Panc1 (cell line): ENCODE data around the gene ATRAID. TPM values are rescaled to one million over a fixed set of nuclear protein-coding genes. Genes with fewer than 3 reads are reported as not detected.

ENCODE experiments used
- ATAC-seq: fragments of 200-7000 bp; cut with Tn5 transposase; 2 replicates; pipeline ENCODE4 v1.9.1; 2020; ENCODE audit warnings: mild to moderate bottlenecking, moderate library complexity
- BruUV-seq: library from RNA; stranded (reverse); fragments of 400-500 nt; replicated peaks from 2 replicates; lab custom pipeline; 2021; lab: Mats Ljungman, UMichigan
- CTCF ChIA-PET: fragments of 300-600 bp; sonication (Branson Sonifier 250); formaldehyde crosslinking; loops from one replicate; lab custom pipeline; 2022; ENCODE audit warnings: antibody characterized with exemption; lab: Charles Lee
- POLR2A ChIA-PET: fragments of 300-600 bp; sonication (Branson Sonifier 250); formaldehyde crosslinking; loops from one replicate; lab custom pipeline; 2022; ENCODE audit warnings: antibody characterized with exemption; lab: Charles Lee
- DNase-seq: peaks from one replicate; pipeline ENCODE4 v3.0.0-alpha.2; 2010; ENCODE audit warnings: low read depth, low spot score
- H3K27ac ChIP-seq: 2 replicates; pipeline ENCODE4 v1.5.1; 2011; ENCODE audit warnings: mild to moderate bottlenecking, low read length, inconsistent platforms
- H3K27me3 ChIP-seq: fragments of 200-500 bp; sonication (Bioruptor generic); 2 replicates; pipeline ENCODE4 v1.6.0; 2014; ENCODE audit warnings: low read length, inconsistent platforms; ENCODE audit not compliant: control insufficient read depth, insufficient read depth
- H3K36me3 ChIP-seq: fragments of 200-500 bp; sonication (Bioruptor generic); 2 replicates; pipeline ENCODE4 v1.5.1; 2014; ENCODE audit warnings: inconsistent platforms, mild to moderate bottlenecking, low read length, moderate library complexity; ENCODE audit not compliant: control insufficient read depth, insufficient read depth
- H3K4me1 ChIP-seq: 2 replicates; pipeline ENCODE4 v1.5.1; 2011; ENCODE audit warnings: inconsistent platforms, mild to moderate bottlenecking, low read length, moderate library complexity; ENCODE audit not compliant: control insufficient read depth, insufficient read depth
- H3K4me3 ChIP-seq, 2 experiments: 2 replicates each; pipeline ENCODE4 v1.5.1; 2011 to 2012; ENCODE audit warnings: low read depth in 2 of 2, low read length in 2 of 2, mild to moderate bottlenecking in 2 of 2, inconsistent platforms in 1 of 2, moderate library complexity in 1 of 2
- H3K9me3 ChIP-seq: fragments of 200-500 bp; sonication (Bioruptor generic); 2 replicates; pipeline ENCODE4 v1.5.1; 2014; ENCODE audit warnings: low read depth, mild to moderate bottlenecking, inconsistent platforms, low read length, moderate library complexity; ENCODE audit not compliant: control insufficient read depth, insufficient read depth
- POLR2AphosphoS5 ChIP-seq: IDR thresholded peaks from 2 replicates; pipeline ENCODE4 v1.6.1; 2012; ENCODE audit warnings: mild to moderate bottlenecking, low read depth, low read length, moderate library complexity
- SIN3A ChIP-seq: IDR thresholded peaks from 2 replicates; pipeline ENCODE4 v1.6.1; 2012; ENCODE audit warnings: low read depth, mild to moderate bottlenecking, low read length, moderate library complexity, borderline replicate concordance; ENCODE audit not compliant: insufficient read depth
- TCF7L2 ChIP-seq: IDR thresholded peaks from 2 replicates; pipeline ENCODE4 v1.6.1; 2011; ENCODE audit warnings: mild to moderate bottlenecking, low read depth, low read length, inconsistent platforms
- in situ Hi-C: cut with HindIII; loops from 2 replicates; pipeline ENCODE4 v1.10.0; 2016; ENCODE audit warnings: low sequenced_read_pairs, low pct_unique_long_range_greater_than_20kb
- intact Hi-C: fragments of 100-400 bp; cut with micrococcal nuclease; formaldehyde crosslinking; loops from one replicate; pipeline ENCODE4 v1.10.0; 2022; ENCODE audit not compliant: unreplicated experiment
- total RNA-seq: library from RNA; stranded (reverse); gene quantifications from one replicate; pipeline ENCODE4 v1.2.1, GENCODE V29; 2021; ENCODE audit not compliant: unreplicated experiment
- TF ChIP-seq, protein P1 (sequence below), 2 experiments: IDR thresholded peaks; 2 replicates each; pipeline ENCODE4 v1.6.1; 2011 to 2012; ENCODE audit warnings: low read depth in 2 of 2, control low read depth in 1 of 2, low read length in 1 of 2, mild to moderate bottlenecking in 1 of 2, moderate library complexity in 1 of 2; ENCODE audit not compliant: insufficient read depth in 1 of 2
- TF ChIP-seq, protein P2 (sequence below): fragments of 450-650 bp; IDR thresholded peaks from 2 replicates; pipeline ENCODE4 v1.5.1; 2017; ENCODE audit warnings: mild to moderate bottlenecking

Gene ATRAID
- total RNA-seq, 1 experiment from 2014 or later = 111 TPM

DNA sequence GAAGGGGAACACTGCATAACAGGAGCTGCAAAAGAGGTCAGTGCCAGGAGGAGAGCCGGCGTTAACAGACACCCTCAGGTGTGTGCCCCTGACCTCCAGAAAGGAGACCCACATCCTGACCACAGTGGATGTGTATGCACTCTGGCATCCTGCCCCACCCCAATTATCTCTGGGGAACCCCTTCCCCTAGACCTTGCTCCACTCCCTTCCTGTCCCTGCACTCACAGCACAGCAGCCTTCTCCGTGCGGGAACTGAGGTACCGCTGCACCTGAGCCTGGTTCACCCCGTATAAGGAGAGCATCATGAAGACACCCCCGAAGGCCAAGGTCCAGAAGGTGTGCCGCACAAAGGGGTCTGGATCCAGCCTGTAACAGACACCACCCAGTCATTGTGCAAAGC is 7.3 kb upstream of the ATRAID start:
- intact Hi-C loops = no loop called here
- no TSS peak for BruUV-seq
- Histone ChIP-seq H3K27ac (no peak overlapping the region), H3K27me3 (no peaks in the 10 kb centered on the region), H3K36me3 (peaks cover 5% of the 10 kb centered on the region), H3K4me1 (no peaks in the 10 kb centered on the region), H3K4me3 (no peak overlapping the region), H3K9me3 (no peaks in the 10 kb centered on the region)
- ATAC-seq (no peak), DNase-seq (no peak)
- POLR2A ChIA-PET = no interaction called here
- no peak for TF ChIP-seq TCF7L2
- TF ChIP-seq, protein P1, sequence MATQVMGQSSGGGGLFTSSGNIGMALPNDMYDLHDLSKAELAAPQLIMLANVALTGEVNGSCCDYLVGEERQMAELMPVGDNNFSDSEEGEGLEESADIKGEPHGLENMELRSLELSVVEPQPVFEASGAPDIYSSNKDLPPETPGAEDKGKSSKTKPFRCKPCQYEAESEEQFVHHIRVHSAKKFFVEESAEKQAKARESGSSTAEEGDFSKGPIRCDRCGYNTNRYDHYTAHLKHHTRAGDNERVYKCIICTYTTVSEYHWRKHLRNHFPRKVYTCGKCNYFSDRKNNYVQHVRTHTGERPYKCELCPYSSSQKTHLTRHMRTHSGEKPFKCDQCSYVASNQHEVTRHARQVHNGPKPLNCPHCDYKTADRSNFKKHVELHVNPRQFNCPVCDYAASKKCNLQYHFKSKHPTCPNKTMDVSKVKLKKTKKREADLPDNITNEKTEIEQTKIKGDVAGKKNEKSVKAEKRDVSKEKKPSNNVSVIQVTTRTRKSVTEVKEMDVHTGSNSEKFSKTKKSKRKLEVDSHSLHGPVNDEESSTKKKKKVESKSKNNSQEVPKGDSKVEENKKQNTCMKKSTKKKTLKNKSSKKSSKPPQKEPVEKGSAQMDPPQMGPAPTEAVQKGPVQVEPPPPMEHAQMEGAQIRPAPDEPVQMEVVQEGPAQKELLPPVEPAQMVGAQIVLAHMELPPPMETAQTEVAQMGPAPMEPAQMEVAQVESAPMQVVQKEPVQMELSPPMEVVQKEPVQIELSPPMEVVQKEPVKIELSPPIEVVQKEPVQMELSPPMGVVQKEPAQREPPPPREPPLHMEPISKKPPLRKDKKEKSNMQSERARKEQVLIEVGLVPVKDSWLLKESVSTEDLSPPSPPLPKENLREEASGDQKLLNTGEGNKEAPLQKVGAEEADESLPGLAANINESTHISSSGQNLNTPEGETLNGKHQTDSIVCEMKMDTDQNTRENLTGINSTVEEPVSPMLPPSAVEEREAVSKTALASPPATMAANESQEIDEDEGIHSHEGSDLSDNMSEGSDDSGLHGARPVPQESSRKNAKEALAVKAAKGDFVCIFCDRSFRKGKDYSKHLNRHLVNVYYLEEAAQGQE (IDR thresholded peaks at IDR 0.05; ENCODE audit: insufficient read depth in 1 of 2, low read depth in 2 of 2, low read length in 1 of 2) = no peak
- no peak for TF ChIP-seq SIN3A
- TF ChIP-seq, protein P2, sequence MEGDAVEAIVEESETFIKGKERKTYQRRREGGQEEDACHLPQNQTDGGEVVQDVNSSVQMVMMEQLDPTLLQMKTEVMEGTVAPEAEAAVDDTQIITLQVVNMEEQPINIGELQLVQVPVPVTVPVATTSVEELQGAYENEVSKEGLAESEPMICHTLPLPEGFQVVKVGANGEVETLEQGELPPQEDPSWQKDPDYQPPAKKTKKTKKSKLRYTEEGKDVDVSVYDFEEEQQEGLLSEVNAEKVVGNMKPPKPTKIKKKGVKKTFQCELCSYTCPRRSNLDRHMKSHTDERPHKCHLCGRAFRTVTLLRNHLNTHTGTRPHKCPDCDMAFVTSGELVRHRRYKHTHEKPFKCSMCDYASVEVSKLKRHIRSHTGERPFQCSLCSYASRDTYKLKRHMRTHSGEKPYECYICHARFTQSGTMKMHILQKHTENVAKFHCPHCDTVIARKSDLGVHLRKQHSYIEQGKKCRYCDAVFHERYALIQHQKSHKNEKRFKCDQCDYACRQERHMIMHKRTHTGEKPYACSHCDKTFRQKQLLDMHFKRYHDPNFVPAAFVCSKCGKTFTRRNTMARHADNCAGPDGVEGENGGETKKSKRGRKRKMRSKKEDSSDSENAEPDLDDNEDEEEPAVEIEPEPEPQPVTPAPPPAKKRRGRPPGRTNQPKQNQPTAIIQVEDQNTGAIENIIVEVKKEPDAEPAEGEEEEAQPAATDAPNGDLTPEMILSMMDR = no peak
- TF ChIP-seq POLR2AphosphoS5 = no peak
- CTCF ChIA-PET = no interaction called here
- in situ Hi-C loops = no loop called here

DNA sequence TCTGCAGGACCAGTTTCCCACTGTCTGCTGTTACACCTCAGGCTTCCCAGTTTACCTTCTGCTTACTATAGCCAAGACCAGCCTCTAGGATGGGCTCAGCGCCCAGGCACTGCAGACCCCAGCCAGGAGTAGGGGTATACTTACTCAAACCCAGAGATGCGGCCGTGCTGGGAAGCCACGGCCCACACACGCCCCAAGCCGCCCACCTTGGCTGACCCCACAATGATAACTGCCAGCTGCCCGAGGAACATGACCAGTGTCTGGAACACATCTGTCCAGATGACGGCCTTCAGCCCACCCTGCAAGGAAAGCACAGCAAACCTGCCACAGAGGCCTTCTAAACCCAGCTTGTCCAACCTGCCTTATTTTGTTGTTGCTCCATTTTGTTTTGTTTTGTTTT is 6.6 kb upstream of the ATRAID start:
- ChIA-PET CTCF (no interaction called here), POLR2A (no interaction called here)
- Histone ChIP-seq H3K4me1 (no peaks in the 10 kb centered on the region), H3K36me3 (peaks cover 5% of the 10 kb centered on the region), H3K27ac (no peak overlapping the region), H3K9me3 (no peaks in the 10 kb centered on the region), H3K27me3 (no peaks in the 10 kb centered on the region), H3K4me3 (no peak overlapping the region)
- in situ Hi-C loops = no loop called here
- intact Hi-C loops = no loop called here
- DNase-seq = no peak
- TF ChIP-seq TCF7L2 = no peak
- ATAC-seq = no peak
- BruUV-seq = no TSS peak

DNA sequence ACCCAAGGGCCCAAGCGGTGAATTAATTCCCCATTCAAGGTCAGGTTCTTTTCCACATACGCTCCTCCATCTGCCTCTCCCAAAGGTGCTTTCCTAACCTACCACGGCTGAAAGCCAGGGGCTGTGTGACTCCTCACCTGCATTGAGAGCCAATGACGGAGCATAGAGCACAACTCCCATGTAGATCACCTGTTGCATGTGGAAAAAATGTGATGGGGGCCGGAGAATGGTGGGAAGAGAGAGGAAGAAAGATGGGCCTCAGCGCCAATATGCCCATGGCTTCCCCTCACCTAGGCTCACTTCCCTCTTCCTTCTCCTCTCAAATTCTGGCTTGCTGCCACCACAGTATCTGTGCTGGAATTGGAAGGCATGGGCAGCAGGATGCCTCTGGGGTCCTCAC is 5.5 kb upstream of the ATRAID start:
- no peak for TF ChIP-seq SIN3A
- TF ChIP-seq, protein P1 (IDR thresholded peaks at IDR 0.05; ENCODE audit: insufficient read depth in 1 of 2, low read depth in 2 of 2, low read length in 1 of 2) = no peak
- TF ChIP-seq TCF7L2 = no peak
- no peak for TF ChIP-seq POLR2AphosphoS5
- TF ChIP-seq, protein P2 = no peak
- intact Hi-C loops (no loop called here), in situ Hi-C loops (no loop called here)
- Histone ChIP-seq H3K9me3 (no peaks in the 10 kb centered on the region), H3K4me3 (no peak overlapping the region), H3K27ac (no peak overlapping the region), H3K4me1 (no peaks in the 10 kb centered on the region), H3K27me3 (no peaks in the 10 kb centered on the region), H3K36me3 (peaks cover 5% of the 10 kb centered on the region)
- no peak for ATAC-seq
- BruUV-seq = no TSS peak
- ChIA-PET CTCF (no interaction called here), POLR2A (no interaction called here)
- no peak for DNase-seq
